Measurements from ENCODE around the gene CDK17.

GRCh38 chr12:96396209-96396608 lies 4.0 kb downstream of the CDK17 start:
- TF ChIP-seq CTCF (IDR thresholded peaks at IDR 0.05): no peak
- no peak for TF ChIP-seq EP300 (IDR thresholded peaks at IDR 0.05)
- no peak for TF ChIP-seq POLR2A (IDR thresholded peaks at IDR 0.05)

Data from tibial nerve (tissue), 4 donors.